ENCODE data around the gene PLPP3.

Gene PLPP3

DNA sequence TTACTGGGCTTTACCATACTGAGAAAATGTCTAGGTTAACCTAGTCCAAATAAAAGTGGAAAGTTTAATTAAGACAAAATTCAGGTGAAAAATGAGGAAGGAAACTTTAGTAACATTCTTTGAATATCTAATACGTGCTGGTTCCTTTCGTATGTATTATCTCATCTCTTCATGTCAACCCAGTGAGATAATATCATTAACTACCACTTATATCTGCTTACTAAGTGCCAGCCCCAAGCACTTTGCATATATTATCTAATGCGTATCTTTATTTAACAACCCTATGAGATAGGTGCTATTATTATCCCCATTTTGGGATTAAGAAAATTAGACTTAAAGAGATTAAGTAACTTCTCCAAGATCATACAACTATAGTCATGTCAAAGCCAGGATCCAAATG lies 12.5 kb upstream of the PLPP3 start:
- DNase-seq (ENCODE audit: low read depth) = no peak
- no peak overlapping the region for H3K4me3 ChIP-seq (ENCODE audit: control insufficient read depth, low read depth, low read length)
- TF ChIP-seq, protein P1, sequence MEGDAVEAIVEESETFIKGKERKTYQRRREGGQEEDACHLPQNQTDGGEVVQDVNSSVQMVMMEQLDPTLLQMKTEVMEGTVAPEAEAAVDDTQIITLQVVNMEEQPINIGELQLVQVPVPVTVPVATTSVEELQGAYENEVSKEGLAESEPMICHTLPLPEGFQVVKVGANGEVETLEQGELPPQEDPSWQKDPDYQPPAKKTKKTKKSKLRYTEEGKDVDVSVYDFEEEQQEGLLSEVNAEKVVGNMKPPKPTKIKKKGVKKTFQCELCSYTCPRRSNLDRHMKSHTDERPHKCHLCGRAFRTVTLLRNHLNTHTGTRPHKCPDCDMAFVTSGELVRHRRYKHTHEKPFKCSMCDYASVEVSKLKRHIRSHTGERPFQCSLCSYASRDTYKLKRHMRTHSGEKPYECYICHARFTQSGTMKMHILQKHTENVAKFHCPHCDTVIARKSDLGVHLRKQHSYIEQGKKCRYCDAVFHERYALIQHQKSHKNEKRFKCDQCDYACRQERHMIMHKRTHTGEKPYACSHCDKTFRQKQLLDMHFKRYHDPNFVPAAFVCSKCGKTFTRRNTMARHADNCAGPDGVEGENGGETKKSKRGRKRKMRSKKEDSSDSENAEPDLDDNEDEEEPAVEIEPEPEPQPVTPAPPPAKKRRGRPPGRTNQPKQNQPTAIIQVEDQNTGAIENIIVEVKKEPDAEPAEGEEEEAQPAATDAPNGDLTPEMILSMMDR (conservative IDR thresholded peaks at IDR 0.05; ENCODE audit: control insufficient read depth, insufficient read depth, low read depth, low read length) = no peak

DNA sequence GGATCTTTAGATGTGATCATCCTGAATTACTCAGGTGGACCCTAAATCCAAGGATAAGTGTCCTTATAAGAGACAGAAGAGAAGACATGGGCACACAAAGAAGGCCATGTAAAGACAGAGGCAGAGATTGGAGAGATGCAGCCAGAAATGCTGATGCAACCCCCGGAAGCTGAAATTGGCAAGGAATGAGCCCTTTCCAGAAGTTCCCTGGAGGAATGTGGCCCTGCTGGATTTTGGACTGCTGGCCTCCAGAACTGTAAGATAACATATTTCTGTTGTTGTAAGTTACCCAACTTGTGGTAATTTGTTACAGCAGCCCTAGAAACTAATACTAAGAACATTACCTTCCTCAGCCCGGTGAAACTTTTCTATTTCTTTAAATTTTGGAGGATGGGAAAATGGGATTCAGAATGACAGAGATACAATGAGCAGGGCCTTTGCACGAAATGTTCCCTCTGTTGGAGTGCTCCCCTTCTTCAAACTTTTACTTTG lies 11.2 kb upstream of the PLPP3 start:
- H3K4me3 ChIP-seq (ENCODE audit: control insufficient read depth, low read depth, low read length) = no peak overlapping the region
- TF ChIP-seq, protein P1 (conservative IDR thresholded peaks at IDR 0.05; ENCODE audit: control insufficient read depth, insufficient read depth, low read depth, low read length) = no peak

DNA sequence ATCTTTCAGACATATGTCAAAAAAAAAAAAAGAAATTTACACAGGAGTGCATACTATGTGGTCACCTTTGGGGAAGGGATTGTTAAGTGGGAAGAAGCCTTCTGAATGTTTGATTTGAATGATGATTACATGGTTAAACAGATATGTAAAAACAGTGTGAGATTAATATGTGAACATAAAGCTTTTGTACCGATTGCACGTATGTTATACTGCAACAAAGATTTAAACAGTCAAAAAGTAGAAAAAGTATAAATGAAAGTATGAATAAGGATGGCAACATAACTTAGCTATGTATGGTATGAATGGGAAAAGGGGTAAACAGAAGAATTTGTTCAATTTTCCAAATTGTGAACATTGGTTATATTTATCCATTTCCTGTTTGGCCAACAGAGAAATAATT lies 10.0 kb upstream of the PLPP3 start:
- no peak overlapping the region for H3K4me3 ChIP-seq (ENCODE audit: control insufficient read depth, low read depth, low read length)
- TF ChIP-seq, protein P1 (conservative IDR thresholded peaks at IDR 0.05; ENCODE audit: control insufficient read depth, insufficient read depth, low read depth, low read length) = no peak
- DNase-seq (ENCODE audit: low read depth) = no peak

More for the DNA sequence above, 11.2 kb upstream of the PLPP3 start:
- no peak for DNase-seq (ENCODE audit: low read depth)

DNA sequence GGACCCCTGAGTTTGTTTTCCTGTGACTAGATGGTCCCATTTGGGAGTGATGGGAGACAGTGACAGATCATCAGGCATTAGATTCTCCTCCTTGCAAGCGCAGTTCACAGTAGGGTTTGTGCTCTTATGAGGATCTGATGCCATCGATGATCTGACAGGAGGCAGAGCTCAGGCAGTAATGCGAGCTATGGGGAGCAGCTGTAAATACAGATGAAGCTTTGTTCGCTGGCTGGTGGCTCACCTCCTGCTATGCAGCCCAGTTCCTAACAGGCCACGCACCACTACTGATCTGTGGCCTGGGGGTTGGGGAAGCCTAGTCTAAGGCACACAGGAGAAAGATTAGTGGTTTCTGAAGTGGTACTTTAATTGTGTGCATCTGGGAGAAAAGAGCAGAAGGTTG lies 7.1 kb upstream of the PLPP3 start:
- TF ChIP-seq, protein P1 (conservative IDR thresholded peaks at IDR 0.05; ENCODE audit: control insufficient read depth, insufficient read depth, low read depth, low read length) = no peak
- no peak overlapping the region for H3K4me3 ChIP-seq (ENCODE audit: control insufficient read depth, low read depth, low read length)
- DNase-seq (ENCODE audit: low read depth) = no peak

DNA sequence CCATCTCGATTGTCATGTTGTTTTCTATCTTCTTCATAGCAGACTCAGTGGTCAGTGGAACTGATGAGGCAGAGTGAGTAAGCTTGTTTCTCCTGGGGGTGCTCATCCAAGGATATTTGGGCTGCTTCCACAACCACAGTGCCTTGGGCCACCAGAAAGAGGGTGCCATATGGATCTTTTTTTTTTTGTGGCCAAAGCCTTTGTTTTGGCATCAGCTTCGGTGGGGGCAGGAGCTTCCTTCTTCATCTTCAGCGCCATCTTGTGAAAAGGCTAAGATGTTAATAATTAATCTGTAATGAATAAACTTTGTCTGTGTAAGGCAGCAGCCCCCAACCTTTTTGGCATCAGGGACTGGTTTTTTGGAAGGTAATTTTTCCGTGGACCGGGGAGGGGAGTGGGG lies 6.6 kb upstream of the PLPP3 start:
- TF ChIP-seq, protein P1 (conservative IDR thresholded peaks at IDR 0.05; ENCODE audit: control insufficient read depth, insufficient read depth, low read depth, low read length) = no peak
- no peak overlapping the region for H3K4me3 ChIP-seq (ENCODE audit: control insufficient read depth, low read depth, low read length)
- DNase-seq (ENCODE audit: low read depth) = peak; percentile 44

DNA sequence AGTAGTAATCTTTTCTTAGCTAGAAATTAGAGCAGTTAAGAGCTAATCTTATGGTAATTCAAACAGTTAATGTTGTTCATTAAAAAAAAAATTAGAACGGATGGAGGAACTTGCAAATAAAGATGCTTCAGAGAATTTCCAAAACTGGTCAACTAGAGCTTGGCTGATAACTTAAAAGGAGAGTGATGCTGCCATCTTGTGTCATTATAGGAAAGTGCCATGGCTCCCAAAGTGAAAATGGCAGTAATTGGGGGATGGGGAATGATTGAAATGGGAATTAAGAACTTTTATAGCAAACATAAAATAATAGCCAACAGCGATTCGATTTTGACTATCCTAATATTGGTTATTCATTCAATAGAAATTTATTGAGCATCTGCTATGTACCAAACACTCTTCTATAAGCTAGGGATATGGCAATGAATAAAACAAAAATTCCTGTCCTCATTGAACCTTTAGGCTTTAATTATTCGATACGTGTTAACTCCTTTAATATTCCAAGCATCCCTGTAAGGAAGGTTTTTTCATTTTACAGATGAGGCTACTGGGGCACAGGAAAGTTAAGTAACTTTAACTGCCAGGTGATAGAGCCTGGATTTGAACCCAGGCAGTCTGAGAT lies 5.7 kb upstream of the PLPP3 start:
- no peak overlapping the region for H3K4me3 ChIP-seq (ENCODE audit: control insufficient read depth, low read depth, low read length)
- TF ChIP-seq, protein P1 (conservative IDR thresholded peaks at IDR 0.05; ENCODE audit: control insufficient read depth, insufficient read depth, low read depth, low read length) = peak; percentile 85
- peak; percentile 77 for DNase-seq (ENCODE audit: low read depth)

All from fibroblast of mammary gland (primary cell).